ENCODE measurements around the gene AKAP5. TPM values are rescaled to one million over a fixed set of nuclear protein-coding genes. Genes with fewer than 3 reads are reported as not detected.

The AKAP5 gene, protein sequence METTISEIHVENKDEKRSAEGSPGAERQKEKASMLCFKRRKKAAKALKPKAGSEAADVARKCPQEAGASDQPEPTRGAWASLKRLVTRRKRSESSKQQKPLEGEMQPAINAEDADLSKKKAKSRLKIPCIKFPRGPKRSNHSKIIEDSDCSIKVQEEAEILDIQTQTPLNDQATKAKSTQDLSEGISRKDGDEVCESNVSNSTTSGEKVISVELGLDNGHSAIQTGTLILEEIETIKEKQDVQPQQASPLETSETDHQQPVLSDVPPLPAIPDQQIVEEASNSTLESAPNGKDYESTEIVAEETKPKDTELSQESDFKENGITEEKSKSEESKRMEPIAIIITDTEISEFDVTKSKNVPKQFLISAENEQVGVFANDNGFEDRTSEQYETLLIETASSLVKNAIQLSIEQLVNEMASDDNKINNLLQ
- 0.27 to 0.68 TPM (median 0.41 TPM) in 5 replicates for total RNA-seq (2022; extraction: Qiagen RNA extraction; ENCODE audit: low read depth)

DNA sequence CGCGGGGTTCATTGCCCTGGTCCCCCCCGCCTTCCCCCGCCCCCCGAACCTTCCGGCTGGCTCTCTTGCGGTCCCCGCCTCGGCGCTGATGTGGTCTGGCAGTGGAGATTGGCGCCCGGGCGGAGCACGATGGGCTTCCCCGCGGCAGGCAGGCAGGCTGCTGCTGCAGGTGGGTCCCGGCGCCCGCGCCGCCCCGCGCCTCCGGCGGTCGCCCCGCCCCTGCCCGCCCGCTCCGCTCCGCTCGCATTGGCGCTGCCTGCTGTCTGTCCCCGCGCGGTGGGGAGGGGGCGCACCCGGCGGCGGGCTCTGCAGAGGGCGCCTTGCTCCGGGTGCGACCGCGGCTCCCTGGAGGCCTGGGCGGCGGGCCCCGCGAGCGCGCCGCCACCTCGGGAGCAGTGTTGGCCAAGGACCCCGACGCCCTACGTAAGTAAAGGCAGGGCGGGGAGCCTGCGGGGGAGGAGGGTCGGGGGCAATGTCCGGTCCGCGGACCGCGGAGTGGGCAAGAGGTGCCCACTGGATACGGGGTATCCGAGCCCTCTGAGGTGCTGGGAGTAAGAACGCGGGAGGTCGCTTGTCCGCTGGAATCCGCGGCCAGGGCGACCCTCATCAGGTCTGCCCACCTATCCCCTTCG, at the start of gene AKAP5:
TSS of gene AKAP5 (plus strand) at position 309 of the 632 bp plus-strand sequence. CDS start 2,896 bp downstream, outside the sequence.

DNA sequence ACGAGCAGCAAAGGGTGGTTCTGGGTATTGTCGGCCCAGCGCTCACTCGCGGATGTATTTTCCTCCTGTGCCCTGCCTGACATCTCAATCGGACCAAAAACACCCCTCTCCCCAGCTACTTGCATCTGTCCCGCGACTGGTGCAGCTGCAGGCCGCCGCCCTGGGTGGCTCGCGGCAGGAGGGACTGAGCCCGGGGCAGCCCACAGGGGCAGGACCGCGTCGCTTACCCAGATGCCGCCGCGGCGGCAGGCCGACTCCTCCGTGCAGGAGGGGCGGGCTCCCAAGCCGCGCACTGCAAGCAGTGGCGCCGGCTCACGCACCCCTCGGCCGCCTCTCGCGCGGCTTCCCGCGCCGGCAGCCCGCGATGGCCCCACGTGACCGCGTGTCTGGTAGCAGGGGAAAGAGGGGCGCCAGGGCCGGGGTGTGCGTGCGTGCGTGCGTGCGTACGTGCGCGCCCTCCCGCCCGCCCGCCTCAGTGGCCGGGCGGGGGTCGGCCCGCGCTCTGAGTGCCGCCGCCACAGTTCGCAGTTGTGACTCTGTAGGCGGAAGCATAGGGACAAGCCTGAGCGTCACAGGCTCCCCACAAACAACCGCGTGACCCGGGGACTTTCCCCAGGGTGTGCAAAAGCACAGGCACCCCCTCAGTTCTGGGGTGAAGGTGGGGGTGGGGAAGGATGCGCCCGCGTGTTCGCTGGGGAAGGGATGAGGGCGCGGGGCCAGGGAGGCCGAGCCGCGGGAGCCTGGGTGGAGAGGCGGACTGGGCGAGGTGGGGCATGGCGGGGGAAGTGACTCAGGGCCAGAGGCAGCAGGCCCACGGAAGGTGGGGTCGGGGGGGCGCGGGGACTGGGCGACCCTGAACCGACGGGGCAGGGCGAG, 38.4 kb downstream of the AKAP5 start, which contains the start of gene ZBTB25:
TSS of gene ZBTB25 (minus strand) at position 405 of the 876 bp plus-strand sequence. CDS start 13,305 bp downstream, outside the sequence.

DNA sequence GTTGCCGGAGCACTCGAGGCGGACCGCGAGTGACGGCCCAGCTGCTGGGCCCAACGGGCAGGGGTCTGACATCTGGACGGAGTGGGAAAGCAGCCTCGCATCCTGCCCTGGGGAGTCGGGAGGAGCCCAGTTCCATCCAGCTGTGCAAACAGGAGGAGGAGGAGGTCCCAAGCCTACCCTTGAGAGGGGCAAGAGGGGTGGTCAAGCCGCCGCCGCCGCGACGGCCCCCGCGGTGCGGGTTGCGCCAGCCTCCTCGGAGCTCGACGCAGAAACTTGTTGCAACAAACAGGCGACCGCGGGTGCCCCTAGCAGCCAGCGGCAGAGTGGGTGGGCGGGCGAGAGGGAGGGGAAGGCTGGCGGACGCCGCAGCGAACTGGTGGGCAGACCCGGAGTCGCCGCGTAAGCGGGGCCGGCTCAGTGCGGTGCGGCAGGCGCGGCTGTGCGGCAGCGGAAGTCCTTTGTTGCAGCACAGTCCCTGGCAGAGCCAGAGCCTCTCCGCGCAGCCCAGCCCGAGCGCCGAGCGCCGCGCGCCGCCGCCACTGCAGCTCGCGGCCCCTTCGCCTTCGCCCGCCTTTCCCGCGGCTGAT, 39.1 kb downstream of the AKAP5 start, which contains the start of gene ZBTB1:
TSS of gene ZBTB1 (plus strand) at position 461 of the 587 bp plus-strand sequence. CDS start 16,735 bp downstream, outside the sequence.

Other genes with a start within 250 kb of the AKAP5 start
- 0.06 to 0.08 TPM in 2 of 5 replicates, not detected in the others for gene ESR2, start 171.1 kb upstream of the AKAP5 start, total RNA-seq (2022; extraction: Qiagen RNA extraction; ENCODE audit: low read depth)
- gene MTHFD1, start 77.1 kb upstream of the AKAP5 start, total RNA-seq (2022; extraction: Qiagen RNA extraction; ENCODE audit: low read depth) = 105 to 121 TPM (median 116 TPM) in 5 replicates
- gene ZBTB25, start 38.3 kb downstream of the AKAP5 start, total RNA-seq (2022; extraction: Qiagen RNA extraction; ENCODE audit: low read depth) = 3.3 to 6.5 TPM (median 5.4 TPM) in 5 replicates
- 18.3 to 23.8 TPM (median 20.7 TPM) in 5 replicates for gene ZBTB1, start 39.3 kb downstream of the AKAP5 start, total RNA-seq (2022; extraction: Qiagen RNA extraction; ENCODE audit: low read depth)
- gene HSPA2, start 75.2 kb downstream of the AKAP5 start, total RNA-seq (2022; extraction: Qiagen RNA extraction; ENCODE audit: low read depth) = 37.3 to 43.1 TPM (median 40.5 TPM) in 5 replicates
- 0.20 to 0.79 TPM (median 0.56 TPM) in 3 of 5 replicates, not detected in the others for gene PPP1R36, start 84.5 kb downstream of the AKAP5 start, total RNA-seq (2022; extraction: Qiagen RNA extraction; ENCODE audit: low read depth)
- 19.8 to 37.8 TPM (median 31.5 TPM) in 5 replicates for gene PLEKHG3, start 238.9 kb downstream of the AKAP5 start, total RNA-seq (2022; extraction: Qiagen RNA extraction; ENCODE audit: low read depth)

Measured in A549 treated with ZK216348 at 1 μM for 4 hours (cell line).